IMR-90 (cell line): ENCODE data around the gene ALDH5A1. TPM values are rescaled to one million over a fixed set of nuclear protein-coding genes. Genes with fewer than 3 reads are reported as not detected.

ENCODE experiments used
- ATAC-seq: fragments of 200-7000 bp; cut with Tn5 transposase; 2 replicates; pipeline ENCODE4 v1.9.1; 2020; ENCODE audit warnings: low read depth, mild to moderate bottlenecking, moderate library complexity
- BruUV-seq: library from RNA; stranded (reverse); fragments of 400-500 nt; replicated peaks from 2 replicates; lab custom pipeline; 2021; lab: Mats Ljungman, UMichigan
- CTCF ChIA-PET: fragments of 300-600 bp; formaldehyde crosslinking; extraction: SDS; loops from one replicate; lab custom pipeline; 2021; ENCODE audit warnings: antibody characterized with exemption; lab: Yijun Ruan, JAX
- POLR2A ChIA-PET: fragments of 300-600 bp; sonication (Branson Sonifier 250); formaldehyde crosslinking; loops from one replicate; lab custom pipeline; 2022; ENCODE audit warnings: antibody characterized with exemption; ENCODE audit not compliant: unreplicated experiment; lab: Charles Lee
- DNase-seq: peaks from one replicate; pipeline ENCODE4 v3.0.0; 2013
- H2AFZ ChIP-seq: replicated peaks from 2 replicates; pipeline ENCODE3; 2013; ENCODE audit warnings: low read length, mild to moderate bottlenecking; ENCODE audit not compliant: poor library complexity
- H2AK5ac ChIP-seq: 2 replicates; pipeline ENCODE4 v1.6.1; 2013; ENCODE audit warnings: low read depth, low read length, inconsistent platforms
- H2AK9ac ChIP-seq: replicated peaks from 2 replicates; pipeline ENCODE3; 2013; ENCODE audit warnings: mild to moderate bottlenecking, low read depth, low read length, moderate library complexity; ENCODE audit not compliant: poor library complexity
- H2BK120ac ChIP-seq: 2 replicates; pipeline ENCODE4 v1.6.1; 2013; ENCODE audit warnings: low read depth, low read length, inconsistent platforms
- H2BK15ac ChIP-seq: 3 replicates; pipeline ENCODE4 v1.6.1; 2013; ENCODE audit warnings: low read depth, low read length, inconsistent platforms
- H2BK20ac ChIP-seq: 2 replicates; pipeline ENCODE4 v1.6.1; 2013; ENCODE audit warnings: low read depth, mild to moderate bottlenecking, inconsistent platforms, low read length, moderate library complexity
- H2BK5ac ChIP-seq: 2 replicates; pipeline ENCODE4 v1.6.1; 2013; ENCODE audit warnings: mild to moderate bottlenecking, low read depth, low read length, inconsistent platforms; ENCODE audit not compliant: poor library complexity, severe bottlenecking
- H3K14ac ChIP-seq: replicated peaks from 2 replicates; pipeline ENCODE4 v1.6.1; 2013; ENCODE audit warnings: low read depth, low read length, inconsistent platforms
- H3K18ac ChIP-seq: 2 replicates; pipeline ENCODE4 v1.6.1; 2013; ENCODE audit warnings: low read depth, low read length, control low read depth
- H3K23ac ChIP-seq: 2 replicates; pipeline ENCODE4 v1.6.1; 2013; ENCODE audit warnings: low read depth, low read length, inconsistent platforms
- H3K27ac ChIP-seq: 2 replicates; pipeline ENCODE4 v1.5.1; 2013; ENCODE audit warnings: mild to moderate bottlenecking, control low read depth, low read length; ENCODE audit not compliant: insufficient read depth
- H3K27me3 ChIP-seq: 2 replicates; pipeline ENCODE4 v1.6.1; 2013; ENCODE audit warnings: low read length; ENCODE audit not compliant: control insufficient read depth, insufficient read depth
- H3K36me3 ChIP-seq: 2 replicates; pipeline ENCODE4 v1.6.1; 2013; ENCODE audit warnings: low read length, mixed read lengths; ENCODE audit not compliant: control insufficient read depth, insufficient read depth
- H3K4ac ChIP-seq: 2 replicates; pipeline ENCODE4 v1.6.1; 2013; ENCODE audit warnings: low read depth, low read length, inconsistent platforms
- H3K4me1 ChIP-seq: 2 replicates; pipeline ENCODE4 v1.6.1; 2013; ENCODE audit warnings: low read length, mixed read lengths; ENCODE audit not compliant: control insufficient read depth, insufficient read depth
- H3K4me2 ChIP-seq: 2 replicates; pipeline ENCODE4 v1.6.1; 2013; ENCODE audit warnings: low read depth, mild to moderate bottlenecking, control low read depth, low read length, moderate library complexity
- H3K4me3 ChIP-seq: 2 replicates; pipeline ENCODE4 v1.5.1; 2013; ENCODE audit warnings: low read depth, mild to moderate bottlenecking, control low read depth, low read length, moderate library complexity; ENCODE audit not compliant: insufficient read depth
- H3K56ac ChIP-seq: 2 replicates; pipeline ENCODE4 v1.6.1; 2013; ENCODE audit warnings: low read length, inconsistent platforms; ENCODE audit not compliant: insufficient read depth; ENCODE audit errors: extremely low read depth
- H3K79me1 ChIP-seq, 2 experiments: 2 replicates each; pipeline ENCODE4 v1.6.1; 2013; ENCODE audit warnings: low read length in 2 of 2, inconsistent platforms in 1 of 2, low read depth in 1 of 2
- H3K9ac ChIP-seq: 2 replicates; pipeline ENCODE4 v1.6.1; 2013; ENCODE audit warnings: low read depth, low read length, control low read depth
- H3K9me1 ChIP-seq: 2 replicates; pipeline ENCODE4 v1.6.1; 2013; ENCODE audit warnings: low read length, inconsistent platforms; ENCODE audit not compliant: insufficient read depth
- H3K9me3 ChIP-seq: 2 replicates; pipeline ENCODE4 v1.6.1; 2013; ENCODE audit warnings: low read length; ENCODE audit not compliant: control insufficient read depth, insufficient read depth
- H4K20me1 ChIP-seq: 2 replicates; pipeline ENCODE4 v1.6.1; 2013; ENCODE audit warnings: low read length, inconsistent platforms; ENCODE audit not compliant: insufficient read depth
- H4K5ac ChIP-seq: 2 replicates; pipeline ENCODE4 v1.6.1; 2013; ENCODE audit warnings: mild to moderate bottlenecking, low read depth, low read length, control low read depth
- H4K8ac ChIP-seq, 2 experiments: 2 replicates each; pipeline ENCODE4 v1.6.1; 2013; ENCODE audit warnings: low read depth in 2 of 2, low read length in 2 of 2, control low read depth in 1 of 2, inconsistent platforms in 1 of 2
- H4K91ac ChIP-seq: 2 replicates; pipeline ENCODE4 v1.6.1; 2013; ENCODE audit warnings: low read depth, low read length, inconsistent platforms; ENCODE audit not compliant: insufficient read depth
- BHLHE40 ChIP-seq: fragments of 150-350 bp; IDR thresholded peaks from 2 replicates; pipeline ENCODE4 v1.6.1; 2016; ENCODE audit warnings: mild to moderate bottlenecking, low read depth, low read length
- CEBPB ChIP-seq: IDR thresholded peaks from 2 replicates; pipeline ENCODE4 v1.6.1; 2012; ENCODE audit warnings: low read depth, low read length, improper control_type of control experiment
- CHD1 ChIP-seq: IDR thresholded peaks from 2 replicates; pipeline ENCODE4 v1.6.1; 2012; ENCODE audit warnings: low read depth, low read length, improper control_type of control experiment
- FOS ChIP-seq: fragments of 150-350 bp; IDR thresholded peaks from 2 replicates; pipeline ENCODE4 v1.6.1; 2016; ENCODE audit warnings: low read depth, low read length
- MAFK ChIP-seq: IDR thresholded peaks from 2 replicates; pipeline ENCODE4 v1.6.1; 2012; ENCODE audit warnings: low read depth, low read length, improper control_type of control experiment
- MAZ ChIP-seq: IDR thresholded peaks from 2 replicates; pipeline ENCODE4 v1.6.1; 2012; ENCODE audit warnings: low read depth, mild to moderate bottlenecking, low read length, improper control_type of control experiment, moderate library complexity, borderline replicate concordance
- MXI1 ChIP-seq: IDR thresholded peaks from 2 replicates; pipeline ENCODE4 v1.6.1; 2012; ENCODE audit warnings: low read depth, mild to moderate bottlenecking, low read length, moderate library complexity, borderline replicate concordance
- NFE2L2 ChIP-seq: fragments of 150-350 bp; IDR thresholded peaks from 2 replicates; pipeline ENCODE4 v1.6.1; 2016; ENCODE audit warnings: low read depth, mild to moderate bottlenecking, low read length
- POLR2A ChIP-seq: IDR thresholded peaks from 2 replicates; pipeline ENCODE4 v1.6.1; 2012; ENCODE audit warnings: mild to moderate bottlenecking, low read depth, low read length
- RAD21 ChIP-seq: IDR thresholded peaks from 2 replicates; pipeline ENCODE4 v1.6.1; 2012; ENCODE audit warnings: low read length, improper control_type of control experiment
- RCOR1 ChIP-seq: IDR thresholded peaks from 2 replicates; pipeline ENCODE4 v1.6.1; 2012; ENCODE audit warnings: mild to moderate bottlenecking, low read length, improper control_type of control experiment; ENCODE audit not compliant: insufficient replicate concordance
- RFX5 ChIP-seq: IDR thresholded peaks from 2 replicates; pipeline ENCODE4 v1.8.0; 2012; ENCODE audit warnings: low read depth, mild to moderate bottlenecking, low read length, moderate library complexity
- SMC3 ChIP-seq: fragments of 150-350 bp; IDR thresholded peaks from 2 replicates; pipeline ENCODE4 v1.6.1; 2016; ENCODE audit warnings: low read depth, mild to moderate bottlenecking, antibody characterized with exemption, low read length, moderate library complexity
- WGBS, 2 experiments: methylation state at CpG; one replicate each; pipeline versions ENCODE4 v1.1.5 to v1.1.7; 2013; ENCODE audit warnings: missing lambda C conversion rate in 2 of 2; ENCODE audit not compliant: insufficient read length in 1 of 2; ENCODE audit errors: extremely low coverage in 2 of 2; 5-methylcytosine and 5-hydroxymethylcytosine counted together
- dilution Hi-C: fragments of 300-500 bp; cut with HindIII; formaldehyde crosslinking; loops from one replicate; pipeline ENCODE4 v1.14.3; 2018; ENCODE audit warnings: low sequenced_read_pairs; ENCODE audit not compliant: unreplicated experiment
- in situ Hi-C: fragments of 300-500 bp; cut with MboI; formaldehyde crosslinking; loops from 3 replicates; pipeline ENCODE4 v1.14.3; 2019; ENCODE audit warnings: low sequenced_read_pairs, inconsistent platforms, mixed read lengths
- intact Hi-C: fragments of 100-400 bp; cut with micrococcal nuclease; formaldehyde crosslinking; loops from 2 replicates; pipeline ENCODE4 v1.10.0; 2022
- polyA plus RNA-seq, 3 experiments: library from polyadenylated mRNA; depleted of rRNA; stranded (reverse); fragments of >200 nt; gene quantifications; 2 replicates each; pipeline ENCODE4 v1.2.3, GENCODE V29; 2012; ENCODE audit warnings: low replicate concordance in 1 of 3
- total RNA-seq: library from RNA; depleted of rRNA; stranded (reverse); fragments of >200 nt; gene quantifications from 2 replicates; pipeline ENCODE4 v1.2.3, GENCODE V29; 2012
- TF ChIP-seq, protein P1 (sequence below): fragments of 150-350 bp; IDR thresholded peaks from 2 replicates; pipeline ENCODE4 v1.6.1; 2016; ENCODE audit warnings: low read depth, mild to moderate bottlenecking, low read length, moderate library complexity, borderline replicate concordance
- TF ChIP-seq, protein P2 (sequence below): fragments of 150-350 bp; IDR thresholded peaks from 2 replicates; pipeline ENCODE4 v1.6.1; 2017; ENCODE audit warnings: mild to moderate bottlenecking, antibody characterized with exemption, low read length, low read depth
- TF ChIP-seq, protein P3 (sequence below): conservative IDR thresholded peaks from 2 replicates; pipeline ENCODE4 v1.5.1; 2012; ENCODE audit warnings: mild to moderate bottlenecking, low read depth, low read length, improper control_type of control experiment

Gene ALDH5A1
- total and polyA plus RNA-seq, 2 of the 4 experiments (the other 2 are of a cell fraction): 0.36 to 0.48 TPM

DNA sequence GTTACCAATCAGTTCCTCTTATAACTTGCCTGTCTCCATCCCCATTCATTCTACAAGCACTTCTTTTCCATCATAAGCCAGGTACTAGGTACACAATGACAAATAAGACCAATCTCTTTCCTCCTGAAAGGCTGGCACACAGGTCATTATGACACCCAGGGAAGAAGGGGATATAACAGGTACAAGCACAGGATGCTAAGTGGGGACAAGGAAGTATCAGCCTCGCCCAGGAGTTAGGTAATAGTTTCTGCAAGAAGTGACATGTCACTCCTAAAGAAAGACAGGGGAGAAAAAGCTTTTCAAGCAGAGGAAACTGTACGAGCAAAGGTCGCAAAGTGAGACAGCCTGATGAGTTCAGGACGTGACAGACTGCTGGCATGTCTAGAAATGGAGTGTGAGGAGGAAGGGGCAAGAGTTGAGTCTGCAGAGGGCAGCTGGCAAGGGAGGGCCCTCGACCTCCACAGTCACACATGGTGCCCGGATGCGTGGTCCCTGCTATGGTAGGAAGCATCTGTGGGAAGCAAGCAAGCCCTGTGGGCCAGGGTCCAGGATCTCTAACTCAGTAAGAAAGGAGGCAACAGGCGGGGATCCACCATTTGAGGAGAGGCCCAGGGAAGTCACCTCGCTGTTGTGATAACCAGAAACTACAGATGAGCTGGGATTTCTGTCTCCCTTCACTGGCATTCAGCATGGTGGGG is 45.8 kb upstream of the ALDH5A1 start:
- H2BK120ac ChIP-seq: no peak overlapping the region
- TF ChIP-seq CEBPB: no peak
- no peak for TF ChIP-seq FOS
- no peak for TF ChIP-seq POLR2A
- no peak for TF ChIP-seq NFE2L2
- no peak for TF ChIP-seq RFX5
- TF ChIP-seq SMC3: no peak
- TF ChIP-seq MXI1: no peak
- no peak for TF ChIP-seq BHLHE40
- TF ChIP-seq, protein P1, sequence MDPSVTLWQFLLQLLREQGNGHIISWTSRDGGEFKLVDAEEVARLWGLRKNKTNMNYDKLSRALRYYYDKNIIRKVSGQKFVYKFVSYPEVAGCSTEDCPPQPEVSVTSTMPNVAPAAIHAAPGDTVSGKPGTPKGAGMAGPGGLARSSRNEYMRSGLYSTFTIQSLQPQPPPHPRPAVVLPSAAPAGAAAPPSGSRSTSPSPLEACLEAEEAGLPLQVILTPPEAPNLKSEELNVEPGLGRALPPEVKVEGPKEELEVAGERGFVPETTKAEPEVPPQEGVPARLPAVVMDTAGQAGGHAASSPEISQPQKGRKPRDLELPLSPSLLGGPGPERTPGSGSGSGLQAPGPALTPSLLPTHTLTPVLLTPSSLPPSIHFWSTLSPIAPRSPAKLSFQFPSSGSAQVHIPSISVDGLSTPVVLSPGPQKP: no peak
- TF ChIP-seq CHD1: no peak
- TF ChIP-seq, protein P2, sequence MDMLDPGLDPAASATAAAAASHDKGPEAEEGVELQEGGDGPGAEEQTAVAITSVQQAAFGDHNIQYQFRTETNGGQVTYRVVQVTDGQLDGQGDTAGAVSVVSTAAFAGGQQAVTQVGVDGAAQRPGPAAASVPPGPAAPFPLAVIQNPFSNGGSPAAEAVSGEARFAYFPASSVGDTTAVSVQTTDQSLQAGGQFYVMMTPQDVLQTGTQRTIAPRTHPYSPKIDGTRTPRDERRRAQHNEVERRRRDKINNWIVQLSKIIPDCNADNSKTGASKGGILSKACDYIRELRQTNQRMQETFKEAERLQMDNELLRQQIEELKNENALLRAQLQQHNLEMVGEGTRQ: no peak
- TF ChIP-seq RAD21: no peak
- TF ChIP-seq, protein P3, sequence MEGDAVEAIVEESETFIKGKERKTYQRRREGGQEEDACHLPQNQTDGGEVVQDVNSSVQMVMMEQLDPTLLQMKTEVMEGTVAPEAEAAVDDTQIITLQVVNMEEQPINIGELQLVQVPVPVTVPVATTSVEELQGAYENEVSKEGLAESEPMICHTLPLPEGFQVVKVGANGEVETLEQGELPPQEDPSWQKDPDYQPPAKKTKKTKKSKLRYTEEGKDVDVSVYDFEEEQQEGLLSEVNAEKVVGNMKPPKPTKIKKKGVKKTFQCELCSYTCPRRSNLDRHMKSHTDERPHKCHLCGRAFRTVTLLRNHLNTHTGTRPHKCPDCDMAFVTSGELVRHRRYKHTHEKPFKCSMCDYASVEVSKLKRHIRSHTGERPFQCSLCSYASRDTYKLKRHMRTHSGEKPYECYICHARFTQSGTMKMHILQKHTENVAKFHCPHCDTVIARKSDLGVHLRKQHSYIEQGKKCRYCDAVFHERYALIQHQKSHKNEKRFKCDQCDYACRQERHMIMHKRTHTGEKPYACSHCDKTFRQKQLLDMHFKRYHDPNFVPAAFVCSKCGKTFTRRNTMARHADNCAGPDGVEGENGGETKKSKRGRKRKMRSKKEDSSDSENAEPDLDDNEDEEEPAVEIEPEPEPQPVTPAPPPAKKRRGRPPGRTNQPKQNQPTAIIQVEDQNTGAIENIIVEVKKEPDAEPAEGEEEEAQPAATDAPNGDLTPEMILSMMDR: no peak
- TF ChIP-seq MAFK: no peak
- no peak for TF ChIP-seq RCOR1
- TF ChIP-seq MAZ: no peak
- H3K4me3 ChIP-seq: no peak overlapping the region
- no peaks in the 10 kb centered on the region for H3K9me3 ChIP-seq
- CTCF ChIA-PET: no interaction called here
- H3K27me3 ChIP-seq: peaks cover 3% of the 10 kb centered on the region
- DNase-seq: no peak
- H3K36me3 ChIP-seq: no peaks in the 10 kb centered on the region
- no peaks in the 10 kb centered on the region for H4K20me1 ChIP-seq
- H2BK20ac ChIP-seq: no peak overlapping the region
- no peak overlapping the region for H2BK5ac ChIP-seq
- intact Hi-C loops (no loop called here), dilution Hi-C loops (no loop called here), in situ Hi-C loops (no loop called here)
- no peaks in the 10 kb centered on the region for H3K79me1 ChIP-seq
- no TSS peak for BruUV-seq
- no peak overlapping the region for H2BK15ac ChIP-seq
- no peak overlapping the region for H3K27ac ChIP-seq
- no peak overlapping the region for H4K8ac ChIP-seq
- no peak overlapping the region for H3K14ac ChIP-seq
- H2AFZ ChIP-seq: no peak overlapping the region
- POLR2A ChIA-PET: no interaction called here
- H3K18ac ChIP-seq: no peak overlapping the region
- H2AK9ac ChIP-seq: no peak overlapping the region
- no peak overlapping the region for H2AK5ac ChIP-seq
- no peak for ATAC-seq
- H3K4me2 ChIP-seq: no peak overlapping the region
- H3K4ac ChIP-seq: no peak overlapping the region
- no peak overlapping the region for H3K23ac ChIP-seq
- no peaks in the 10 kb centered on the region for H3K9me1 ChIP-seq
- H4K91ac ChIP-seq: no peak overlapping the region
- no peak overlapping the region for H3K9ac ChIP-seq
- no peak overlapping the region for H3K56ac ChIP-seq
- H4K5ac ChIP-seq: no peak overlapping the region
- H3K4me1 ChIP-seq: no peaks in the 10 kb centered on the region
- WGBS, 2 experiments: 0% methylated on average over 1 of the region's 9 CpGs; no CpG with 5 or more reads in 1 of the 2 experiments
